HEK293T (cell line): ENCODE results near the gene GRK1.

Experiments
- CTCF ChIA-PET: fragments of 350-600 bp; formaldehyde crosslinking; extraction: SDS; loops from one replicate; lab custom pipeline; 2021; ENCODE audit warnings: antibody characterized with exemption, inconsistent platforms; lab: Yijun Ruan, JAX
- POLR2A ChIA-PET: fragments of 350-600 bp; formaldehyde crosslinking; extraction: SDS; loops from one replicate; lab custom pipeline; 2020; ENCODE audit warnings: antibody characterized with exemption, inconsistent platforms; lab: Yijun Ruan, JAX
- DNase-seq: peaks from one replicate; pipeline ENCODE4 v3.0.0; 2012; ENCODE audit warnings: mixed read lengths; ENCODE audit errors: extremely low spot score
- ARNT ChIP-seq: fragments of 450-650 bp; IDR thresholded peaks from 2 replicates; pipeline ENCODE4 v1.6.1; 2017; ENCODE audit warnings: mild to moderate bottlenecking
- BHLHE40 ChIP-seq: fragments of 450-650 bp; IDR thresholded peaks from 2 replicates; pipeline ENCODE4 v1.6.1; 2016; ENCODE audit warnings: mild to moderate bottlenecking, moderate library complexity, borderline replicate concordance
- CTBP1 ChIP-seq: fragments of 450-650 bp; IDR thresholded peaks from 2 replicates; pipeline ENCODE4 v1.6.1; 2016; ENCODE audit warnings: borderline replicate concordance
- ELF4 ChIP-seq: fragments of 450-650 bp; IDR thresholded peaks from 2 replicates; pipeline ENCODE4 v1.6.1; 2017; ENCODE audit warnings: antibody characterized with exemption
- FOXA1 ChIP-seq: fragments of 450-650 bp; IDR thresholded peaks from 2 replicates; pipeline ENCODE4 v1.6.1; 2016; ENCODE audit warnings: mild to moderate bottlenecking
- FOXK2 ChIP-seq: fragments of 450-650 bp; IDR thresholded peaks from 2 replicates; pipeline ENCODE4 v1.6.1; 2016; ENCODE audit warnings: mild to moderate bottlenecking
- FOXM1 ChIP-seq: fragments of 450-650 bp; IDR thresholded peaks from 2 replicates; pipeline ENCODE4 v1.6.1; 2017; ENCODE audit warnings: mild to moderate bottlenecking, borderline replicate concordance
- HDGF ChIP-seq: fragments of 450-650 bp; IDR thresholded peaks from 2 replicates; pipeline ENCODE4 v1.6.1; 2017; ENCODE audit warnings: antibody characterized with exemption, borderline replicate concordance
- L3MBTL2 ChIP-seq: fragments of 450-650 bp; conservative IDR thresholded peaks from 2 replicates; pipeline ENCODE4 v1.6.1; 2016; ENCODE audit warnings: mild to moderate bottlenecking
- LEF1 ChIP-seq: fragments of 450-650 bp; IDR thresholded peaks from 2 replicates; pipeline ENCODE4 v1.6.1; 2017; ENCODE audit warnings: mild to moderate bottlenecking, borderline replicate concordance
- PKNOX1 ChIP-seq: fragments of 450-650 bp; IDR thresholded peaks from 2 replicates; pipeline ENCODE4 v1.6.1; 2016
- SP1 ChIP-seq: fragments of 450-650 bp; IDR thresholded peaks from 2 replicates; pipeline ENCODE4 v1.6.1; 2017
- SUZ12 ChIP-seq: fragments of 450-650 bp; IDR thresholded peaks from 2 replicates; pipeline ENCODE4 v1.6.1; 2016; ENCODE audit warnings: mild to moderate bottlenecking
- TARDBP ChIP-seq: fragments of 450-650 bp; IDR thresholded peaks from 2 replicates; pipeline ENCODE4 v1.6.1; 2016
- ZNF384 ChIP-seq: fragments of 450-650 bp; IDR thresholded peaks from 2 replicates; pipeline ENCODE4 v1.6.1; 2016

GRK1 gene

GRCh38 chr13:113784645-113785024 is 117.6 kb downstream of the GRK1 start:
- TF ChIP-seq SP1, result no peak
- TF ChIP-seq FOXA1, result no peak
- no peak for DNase-seq
- CTCF ChIA-PET, result no interaction called here
- POLR2A ChIA-PET, result no interaction called here

GRCh38 chr13:113785051-113786010 is 118.3 kb downstream of the GRK1 start:
- POLR2A ChIA-PET, result no interaction called here
- no peak for DNase-seq
- CTCF ChIA-PET, result no interaction called here
- TF ChIP-seq FOXA1, result no peak
- TF ChIP-seq ZNF384, result no peak
- TF ChIP-seq FOXK2, result no peak
- no peak for TF ChIP-seq L3MBTL2
- no peak for TF ChIP-seq LEF1
- no peak for TF ChIP-seq ELF4

DNA sequence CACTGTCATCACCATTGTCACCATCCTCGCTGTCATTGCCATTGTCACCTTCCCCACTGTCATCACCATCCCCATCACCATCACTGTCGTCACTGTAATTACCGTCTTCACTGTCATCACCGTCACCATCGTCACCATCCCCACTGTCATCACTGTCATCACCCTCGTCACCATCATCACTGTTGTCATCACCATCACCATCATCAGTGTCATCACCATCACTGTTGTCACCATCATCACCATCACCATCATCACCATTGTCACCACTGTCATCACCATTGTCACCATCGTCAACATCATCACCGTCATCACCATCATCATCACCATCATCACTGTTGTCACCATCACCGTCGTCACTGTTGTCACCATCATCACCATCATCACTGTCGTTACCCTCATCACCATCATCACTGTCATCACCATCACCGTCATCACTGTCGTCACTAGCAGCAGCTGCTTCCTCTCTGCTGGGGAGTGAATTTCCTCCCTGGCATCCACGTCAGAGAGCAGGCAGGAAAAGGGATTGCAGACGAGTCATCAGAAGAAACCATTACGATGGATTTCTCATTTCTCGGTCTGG is 119.3 kb downstream of the GRK1 start:
- no peak for DNase-seq
- ChIA-PET POLR2A (no interaction called here), CTCF (no interaction called here)
- TF ChIP-seq L3MBTL2 (no peak), FOXA1 (no peak), PKNOX1 (no peak), FOXM1 (no peak), SUZ12 (no peak), CTBP1 (no peak), ARNT (no peak), SP1 (no peak), BHLHE40 (no peak), ZNF384 (no peak), HDGF (no peak), TARDBP (no peak), ELF4 (no peak)
